ENCODE data around the gene FHOD3.
"Not testable (repeated sequence)": the region's sequence is repeated elsewhere in the genome, so short reads cannot be mapped to it uniquely, and the experiment has no call there.

The FHOD3 gene

GRCh38 chr18:36348331-36348730 lies 50.8 kb downstream of the FHOD3 start:
- DNase-seq (ENCODE audit: low read depth in 2 of 2, low spot score in 1 of 2): no peak

- no peak for DNase-seq (ENCODE audit: low read depth in 2 of 2, low spot score in 1 of 2)
Measured at GRCh38 chr18:36348971-36349417, 51.5 kb downstream of the FHOD3 start.

- no peak for DNase-seq (ENCODE audit: low read depth in 2 of 2, low spot score in 1 of 2)
Measured at GRCh38 chr18:36349552-36349951, 52.0 kb downstream of the FHOD3 start.

GRCh38 chr18:36350251-36350651 lies 52.7 kb downstream of the FHOD3 start:
- DNase-seq (ENCODE audit: low read depth in 2 of 2, low spot score in 1 of 2): no peak

GRCh38 chr18:36350839-36351469 lies 53.4 kb downstream of the FHOD3 start:
- DNase-seq (ENCODE audit: low read depth in 2 of 2, low spot score in 1 of 2): no peak

- no peak for DNase-seq (ENCODE audit: low read depth in 2 of 2, low spot score in 1 of 2)
Measured at GRCh38 chr18:36352384-36352783, 54.9 kb downstream of the FHOD3 start.

- DNase-seq (ENCODE audit: low read depth in 2 of 2, low spot score in 1 of 2): no peak
Measured at GRCh38 chr18:36354989-36355388, 57.5 kb downstream of the FHOD3 start.

GRCh38 chr18:36355511-36355910 lies 58.0 kb downstream of the FHOD3 start:
- DNase-seq (ENCODE audit: low read depth in 2 of 2, low spot score in 1 of 2): no peak

- DNase-seq (ENCODE audit: low read depth in 2 of 2, low spot score in 1 of 2): not testable (repeated sequence)
Measured at GRCh38 chr18:36356741-36357140, 59.2 kb downstream of the FHOD3 start.

- no peak for DNase-seq (ENCODE audit: low read depth in 2 of 2, low spot score in 1 of 2)
Measured at GRCh38 chr18:36358141-36358540, 60.6 kb downstream of the FHOD3 start.

GRCh38 chr18:36360256-36360909 lies 62.9 kb downstream of the FHOD3 start:
- DNase-seq (ENCODE audit: low read depth in 2 of 2, low spot score in 1 of 2): no peak

GRCh38 chr18:36364911-36365624 lies 67.6 kb downstream of the FHOD3 start:
- DNase-seq (ENCODE audit: low read depth in 2 of 2, low spot score in 1 of 2): no peak

GRCh38 chr18:36365836-36366775 lies 68.6 kb downstream of the FHOD3 start:
- DNase-seq (ENCODE audit: low read depth in 2 of 2, low spot score in 1 of 2): no peak

GRCh38 chr18:36366994-36367839 lies 69.7 kb downstream of the FHOD3 start:
- no peak for DNase-seq (ENCODE audit: low read depth in 2 of 2, low spot score in 1 of 2)

- no peak for DNase-seq (ENCODE audit: low read depth in 2 of 2, low spot score in 1 of 2)
Measured at GRCh38 chr18:36368889-36369288, 71.4 kb downstream of the FHOD3 start.

- DNase-seq (ENCODE audit: low read depth in 2 of 2, low spot score in 1 of 2): no peak
Measured at GRCh38 chr18:36372903-36373311, 75.4 kb downstream of the FHOD3 start.

GRCh38 chr18:36374262-36374661 lies 76.7 kb downstream of the FHOD3 start:
- DNase-seq (ENCODE audit: low read depth in 2 of 2, low spot score in 1 of 2): no peak

GRCh38 chr18:36375118-36375517 lies 77.6 kb downstream of the FHOD3 start:
- DNase-seq (ENCODE audit: low read depth in 2 of 2, low spot score in 1 of 2): no peak

- DNase-seq (ENCODE audit: low read depth in 2 of 2, low spot score in 1 of 2): no peak
Measured at GRCh38 chr18:36376361-36376760, 78.8 kb downstream of the FHOD3 start.

- DNase-seq (ENCODE audit: low read depth in 2 of 2, low spot score in 1 of 2): no peak
Measured at GRCh38 chr18:36377626-36378025, 80.1 kb downstream of the FHOD3 start.

Data from stimulated activated CD8-positive, alpha-beta memory T cell treated with anti-CD3 and anti-CD28 coated beads, Interleukin-4, amount 100 ng/mL, for 1 hour (primary cell).